DMS153 (cell line): ENCODE data around the gene CSTF3.
"Not testable (repeated sequence)": the region's sequence is repeated elsewhere in the genome, so short reads cannot be mapped to it uniquely, and the experiment has no call there.

Experiments used
- DNase-seq: peaks from one replicate; lab custom pipeline; 2025; lab: John Stamatoyannopoulos, UW

Gene CSTF3

DNA sequence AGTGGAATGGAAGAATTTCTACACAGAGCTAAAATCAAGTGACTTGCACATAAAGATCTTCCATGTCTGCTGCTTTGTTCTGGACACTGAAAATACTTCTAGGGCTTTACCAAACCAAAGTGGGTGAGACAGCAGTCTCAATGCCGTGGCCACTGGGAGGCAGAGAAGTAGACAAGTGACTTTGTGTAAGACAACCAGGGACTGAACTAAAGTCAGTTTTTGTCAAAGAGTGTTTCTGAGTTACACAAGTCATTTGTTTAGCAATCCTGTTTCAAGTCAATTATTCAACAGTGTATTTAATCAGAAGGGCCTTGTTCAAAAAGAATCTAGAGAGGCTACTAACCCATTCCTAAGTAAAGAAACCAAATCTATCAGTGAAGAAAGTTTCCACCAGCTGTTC lies 75.3 kb downstream of the CSTF3 start:
- no peak for DNase-seq

- DNase-seq: no peak
Measured at GRCh38 chr11:33083918-33084317, 77.4 kb downstream of the CSTF3 start.

- DNase-seq: no peak
Measured at GRCh38 chr11:33072465-33072864, 88.8 kb downstream of the CSTF3 start.

DNA sequence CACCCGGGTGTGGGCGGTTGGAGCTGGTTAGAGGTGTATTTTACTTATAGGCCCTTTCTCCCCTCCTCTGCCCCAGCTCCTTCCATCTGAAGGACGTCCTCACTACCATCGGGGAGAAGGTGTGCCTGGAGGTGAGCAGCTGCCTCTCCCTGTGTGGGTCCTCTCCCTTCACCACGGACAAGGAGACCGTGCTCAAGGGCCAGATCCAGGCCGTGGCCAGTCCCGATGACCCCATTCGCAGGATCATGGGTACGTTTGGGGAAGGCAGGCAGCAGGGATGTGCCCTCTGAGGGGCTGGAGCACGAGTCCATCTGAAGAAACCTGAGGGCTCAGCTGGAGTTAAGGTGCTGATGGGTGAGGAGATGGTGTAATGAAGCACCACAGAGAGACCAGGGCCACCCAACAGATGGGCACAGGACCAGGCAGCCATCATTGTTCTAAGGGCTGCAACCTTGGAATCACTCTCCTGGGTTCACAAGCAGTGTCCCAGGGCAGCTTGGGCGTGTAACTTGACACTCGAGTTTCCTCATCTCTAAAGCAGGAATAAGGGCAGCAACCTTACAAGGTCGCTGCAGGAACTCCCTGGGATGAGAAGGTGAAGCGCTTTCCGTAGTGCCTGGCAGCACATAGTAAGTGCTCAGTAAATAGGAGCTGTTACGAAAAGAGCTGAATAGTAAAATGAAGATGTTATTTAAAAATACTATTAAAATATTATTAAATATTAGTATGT lies 92.5 kb downstream of the CSTF3 start:
- DNase-seq: no peak

GRCh38 chr11:33067294-33067693 lies 94.0 kb downstream of the CSTF3 start:
- DNase-seq: no peak

DNA sequence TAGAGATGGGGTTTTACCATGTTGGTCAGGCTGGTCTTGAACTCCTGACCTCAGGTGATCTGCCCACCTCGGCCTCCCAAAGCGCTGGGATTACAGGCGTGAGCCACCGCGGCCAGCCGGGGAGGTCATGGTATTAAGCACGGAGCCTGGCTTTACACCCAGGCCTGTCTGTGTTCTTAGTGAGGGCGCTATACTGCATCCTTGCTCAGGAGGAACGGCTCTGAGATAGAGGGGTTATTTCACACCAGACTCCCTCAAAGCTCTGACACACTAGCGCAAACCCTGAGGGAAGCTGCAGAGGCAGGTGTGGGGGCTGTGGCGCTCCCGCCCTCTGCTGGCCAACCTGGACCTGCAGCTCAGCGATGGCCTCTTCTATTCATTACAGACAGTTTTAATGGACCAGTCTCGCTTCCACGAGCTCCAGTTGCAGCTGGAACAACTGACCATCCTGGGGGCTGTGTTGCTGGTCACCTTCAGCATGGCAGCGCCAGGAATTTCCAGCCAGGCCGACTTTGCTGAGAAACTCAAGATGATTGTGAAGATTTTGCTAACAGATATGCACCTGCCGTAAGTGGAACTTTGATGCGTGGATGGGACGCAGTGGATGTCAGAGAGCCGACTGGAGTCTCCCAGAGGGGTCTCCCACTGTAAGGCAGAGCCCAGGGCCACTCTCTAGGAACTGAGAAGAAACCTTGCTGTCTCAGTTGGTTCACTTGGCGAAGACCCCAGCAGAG lies 95.7 kb downstream of the CSTF3 start:
- peak; percentile 14 for DNase-seq

GRCh38 chr11:33064866-33065265 lies 96.4 kb downstream of the CSTF3 start:
- DNase-seq: no peak

- no peak for DNase-seq
Measured at GRCh38 chr11:33064033-33064825, 97.1 kb downstream of the CSTF3 start.

- no peak for DNase-seq
Measured at GRCh38 chr11:33063326-33063881, 97.9 kb downstream of the CSTF3 start.

DNA sequence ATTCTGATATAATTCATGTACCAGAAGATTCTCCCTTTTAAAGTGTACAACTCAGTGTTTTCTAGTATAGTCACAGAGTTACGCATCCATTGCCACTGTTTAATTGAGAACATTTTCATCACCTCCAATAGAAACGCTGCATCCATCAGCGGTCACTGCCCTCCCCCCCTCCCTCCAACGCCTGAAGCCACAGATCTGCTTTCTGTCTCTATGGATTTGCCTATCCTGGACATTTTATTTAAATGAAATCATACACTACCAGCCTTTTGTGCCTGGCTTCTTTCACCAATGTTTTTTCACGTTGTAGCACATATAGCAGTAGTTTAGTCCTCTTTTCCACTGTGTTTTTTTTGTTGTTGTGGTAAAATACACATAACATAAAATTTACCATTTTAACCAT lies 99.1 kb downstream of the CSTF3 start:
- DNase-seq: no peak

GRCh38 chr11:33060271-33060670 lies 101.0 kb downstream of the CSTF3 start:
- no peak for DNase-seq

- no peak for DNase-seq
Measured at GRCh38 chr11:33059331-33060007, 101.8 kb downstream of the CSTF3 start.

DNA sequence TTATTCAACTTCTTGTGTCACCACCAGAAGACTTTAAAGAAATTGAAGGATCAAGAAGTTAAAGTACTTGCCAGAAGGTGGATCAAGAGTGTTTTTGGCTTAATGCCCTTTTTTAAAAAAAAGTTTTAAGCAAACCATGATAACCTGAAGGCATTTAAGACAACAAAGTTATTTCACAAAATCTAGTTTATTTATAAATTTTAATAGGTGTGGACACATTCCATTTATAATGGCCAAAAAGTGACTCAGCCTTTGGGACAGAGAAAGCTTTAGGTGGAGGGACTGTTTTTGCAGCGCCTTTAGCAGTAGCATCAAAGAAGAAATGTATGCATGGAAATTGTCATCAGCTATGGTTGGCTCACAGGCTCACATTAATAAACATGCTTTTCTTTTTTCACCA lies 104.0 kb downstream of the CSTF3 start:
- no peak for DNase-seq

- no peak for DNase-seq
Measured at GRCh38 chr11:33055375-33055774, 105.9 kb downstream of the CSTF3 start.

DNA sequence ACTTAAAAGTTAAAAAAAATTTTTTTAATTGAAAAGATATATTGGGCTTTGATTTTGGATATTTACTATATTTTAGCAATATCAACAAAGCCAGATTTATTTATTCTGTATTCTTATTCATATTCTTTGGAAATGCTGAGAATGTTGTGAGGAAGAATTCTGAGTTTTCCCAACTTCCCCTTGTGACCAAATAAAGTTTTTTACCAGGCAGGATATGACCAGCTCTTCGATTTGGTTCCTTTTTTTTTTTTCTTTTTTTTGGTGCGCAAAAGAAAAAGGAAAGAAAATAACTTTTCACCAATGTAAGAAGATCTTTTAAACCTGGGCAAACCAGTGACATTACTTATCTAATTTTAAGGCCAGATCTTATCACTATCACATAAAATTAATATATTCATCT lies 109.0 kb downstream of the CSTF3 start:
- no peak for DNase-seq

DNA sequence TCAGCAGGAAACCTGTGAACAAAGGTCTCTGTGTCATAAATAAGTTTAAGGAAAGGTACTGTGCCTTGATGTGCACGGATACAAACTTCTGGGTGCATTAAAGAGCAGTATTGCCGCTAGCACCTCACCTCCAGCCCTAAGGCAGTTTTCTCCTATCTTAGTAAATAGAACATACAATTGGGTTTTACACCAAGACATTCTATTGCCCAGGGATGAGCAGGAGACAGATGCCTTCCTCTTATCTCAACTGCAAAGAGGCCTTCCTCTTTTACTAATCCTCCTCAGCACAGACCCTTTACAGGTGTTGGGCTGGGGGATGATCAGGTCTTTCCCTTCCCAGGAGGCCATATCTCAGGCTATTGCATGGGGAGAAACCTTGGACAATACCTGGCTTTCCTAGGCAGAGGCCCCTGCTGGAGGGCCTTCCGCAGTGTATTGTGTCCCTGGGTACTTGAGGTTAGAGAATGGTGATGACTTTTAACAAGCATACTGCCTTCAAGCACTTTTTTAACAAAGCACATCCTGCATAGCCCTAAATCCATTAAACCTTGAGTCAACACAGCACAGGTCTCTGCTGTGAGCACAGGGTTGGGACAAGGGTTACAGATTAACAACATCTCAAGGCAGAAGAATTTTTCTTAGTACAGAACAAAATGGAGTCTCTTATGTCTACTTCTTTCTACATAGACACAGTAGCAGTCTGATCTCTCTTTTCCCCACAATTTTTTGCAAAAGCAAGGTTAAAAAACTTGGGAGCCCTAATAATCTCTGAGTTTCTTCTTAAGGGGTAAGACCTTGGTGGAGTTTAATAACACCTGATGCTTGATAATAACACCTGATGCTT lies 111.5 kb downstream of the CSTF3 start:
- DNase-seq: peak; percentile 74

GRCh38 chr11:33048701-33049100 lies 112.6 kb downstream of the CSTF3 start:
- not testable (repeated sequence) for DNase-seq

- DNase-seq: no peak
Measured at GRCh38 chr11:33045551-33046255, 115.6 kb downstream of the CSTF3 start.

DNA sequence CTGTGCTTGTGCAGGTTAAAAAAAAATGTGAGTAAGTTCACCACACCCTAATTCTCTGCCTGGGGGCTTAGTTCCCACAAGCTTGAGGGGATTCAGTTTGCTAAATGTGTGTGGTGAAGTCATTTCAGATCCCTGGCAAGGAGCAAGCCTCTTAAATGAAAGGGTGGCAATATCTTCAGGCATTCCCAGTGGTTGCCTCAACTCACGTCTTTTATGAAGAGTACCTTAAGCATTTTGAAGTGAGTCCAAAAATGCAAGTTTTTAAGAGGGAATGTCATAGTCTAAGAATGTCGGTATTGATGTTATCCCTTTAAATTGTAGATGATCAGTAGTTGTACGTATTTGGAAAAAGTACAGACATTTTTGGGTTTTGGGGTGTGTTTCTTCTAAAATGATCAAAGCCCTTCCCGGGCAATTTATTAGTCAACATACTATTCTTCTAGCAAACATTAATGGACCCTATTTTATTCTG lies 117.0 kb downstream of the CSTF3 start:
- no peak for DNase-seq

DNA sequence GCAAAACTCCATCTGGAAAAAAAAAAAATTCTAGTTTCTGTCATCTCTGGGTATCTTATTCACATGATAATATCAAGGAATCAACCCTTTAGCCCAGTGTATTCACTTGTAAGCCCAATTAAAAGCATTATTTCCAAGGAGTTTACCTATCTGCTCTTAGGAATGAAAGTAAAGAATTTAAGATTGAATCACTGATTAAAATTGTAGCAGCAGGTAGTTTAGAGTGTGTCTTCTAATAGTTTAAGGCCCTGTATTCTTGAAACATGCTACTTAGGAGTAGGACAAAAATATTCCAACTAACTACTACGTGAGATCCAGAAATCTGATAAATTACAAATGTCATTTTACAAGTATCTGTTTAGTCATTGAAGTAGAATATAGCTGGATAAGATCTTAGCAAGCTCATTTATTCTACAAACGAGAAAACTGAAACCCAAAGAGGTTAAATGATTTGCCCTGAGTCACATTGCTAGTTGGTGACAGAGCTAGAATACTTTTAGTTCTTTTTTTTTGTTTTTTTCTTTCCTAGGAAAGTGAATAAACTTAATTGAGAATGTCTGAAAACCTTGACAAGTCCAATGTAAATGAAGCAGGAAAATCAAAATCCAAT lies 118.0 kb downstream of the CSTF3 start:
- no peak for DNase-seq
